OCI-LY7 (cell line): ENCODE data around the gene RXRG. TPM values are rescaled to one million over a fixed set of nuclear protein-coding genes. Genes with fewer than 3 reads are reported as not detected.

Experiments
- BruUV-seq: library from RNA; stranded (reverse); fragments of 400-500 nt; replicated peaks from 2 replicates; lab custom pipeline; 2021; lab: Mats Ljungman, UMichigan
- CTCF ChIA-PET: fragments of 300-600 bp; sonication (Branson Sonifier 250); formaldehyde crosslinking; loops from one replicate; lab custom pipeline; 2022; ENCODE audit warnings: antibody characterized with exemption; ENCODE audit not compliant: unreplicated experiment; lab: Charles Lee
- POLR2A ChIA-PET: fragments of 300-600 bp; sonication (Branson Sonifier 250); formaldehyde crosslinking; loops from one replicate; lab custom pipeline; 2022; ENCODE audit warnings: antibody characterized with exemption; lab: Charles Lee
- DNase-seq: peaks from one replicate; pipeline ENCODE4 v3.0.0-alpha.2; 2015; ENCODE audit warnings: low spot score
- H2AFZ ChIP-seq: fragments of 200-600 bp; sonication (generic), shearing (Covaris generic); 2 replicates; pipeline ENCODE4 v1.6.1; 2014; ENCODE audit warnings: mild to moderate bottlenecking, antibody characterized with exemption, low read length, moderate library complexity
- H3K27ac ChIP-seq: fragments of 200-600 bp; sonication (generic); 2 replicates; pipeline ENCODE4 v1.5.1; 2014; ENCODE audit warnings: mixed run types, low read depth, mild to moderate bottlenecking, moderate library complexity, low read length, inconsistent platforms; ENCODE audit not compliant: poor library complexity, severe bottlenecking
- H3K36me3 ChIP-seq: fragments of 200-600 bp; sonication (generic); 2 replicates; pipeline ENCODE4 v1.6.1; 2014; ENCODE audit warnings: mild to moderate bottlenecking, antibody characterized with exemption, low read length, moderate library complexity, mixed read lengths; ENCODE audit not compliant: insufficient read depth
- H3K4me1 ChIP-seq: fragments of 200-600 bp; sonication (generic); 2 replicates; pipeline ENCODE4 v1.5.1; 2014; ENCODE audit warnings: mild to moderate bottlenecking, low read length; ENCODE audit not compliant: insufficient read depth, poor library complexity, severe bottlenecking
- H3K4me2 ChIP-seq: fragments of 200-600 bp; sonication (generic); 2 replicates; pipeline ENCODE4 v1.6.1; 2014; ENCODE audit warnings: mild to moderate bottlenecking, low read length
- H3K4me3 ChIP-seq: fragments of 200-600 bp; sonication (generic); 2 replicates; pipeline ENCODE4 v1.5.1; 2014; ENCODE audit warnings: mild to moderate bottlenecking, low read depth, low read length; ENCODE audit not compliant: poor library complexity, severe bottlenecking
- H3K79me2 ChIP-seq: fragments of 200-600 bp; sonication (generic); 2 replicates; pipeline ENCODE4 v1.6.1; 2016; ENCODE audit warnings: low read depth, mild to moderate bottlenecking, low read length, moderate library complexity, mixed read lengths; ENCODE audit not compliant: insufficient read depth
- H3K9me2 ChIP-seq: fragments of 200-600 bp; sonication (generic); 2 replicates; pipeline ENCODE4 v1.6.1; 2016; ENCODE audit warnings: mild to moderate bottlenecking, low read length, mixed read lengths; ENCODE audit not compliant: insufficient read depth
- H3K9me3 ChIP-seq: fragments of 200-600 bp; sonication (generic); 2 replicates; pipeline ENCODE4 v1.6.1; 2014; ENCODE audit warnings: mild to moderate bottlenecking, mixed run types, low read length, mixed read lengths
- H4K20me1 ChIP-seq: fragments of 200-600 bp; sonication (generic); 2 replicates; pipeline ENCODE4 v1.6.1; 2014; ENCODE audit warnings: mild to moderate bottlenecking, antibody characterized with exemption, low read length, moderate library complexity, mixed read lengths; ENCODE audit not compliant: insufficient read depth
- EZH2phosphoT487 ChIP-seq: fragments of 200-600 bp; sonication (generic); IDR thresholded peaks from 2 replicates; pipeline ENCODE4 v1.6.1; 2018; ENCODE audit warnings: low read depth, borderline replicate concordance, mild to moderate bottlenecking, mixed run types, antibody characterized with exemption, low read length, moderate library complexity, mixed read lengths
- intact Hi-C: fragments of 100-400 bp; cut with micrococcal nuclease; formaldehyde crosslinking; loops from one replicate; pipeline ENCODE4 v1.10.0; 2022; ENCODE audit not compliant: unreplicated experiment
- total RNA-seq, 2 experiments: library from RNA; depleted of rRNA in 1 of 2; stranded (reverse); fragments of >200 nt in 1 of 2; shearing (Covaris generic) in 1 of 2; gene quantifications; 2 replicates each; pipeline ENCODE4 v1.2.3, GENCODE V29; 2014 to 2022
- TF ChIP-seq, protein P1 (sequence below): fragments of 200-600 bp; sonication (generic); conservative IDR thresholded peaks from 2 replicates; pipeline ENCODE4 v1.5.1; 2014; ENCODE audit warnings: mild to moderate bottlenecking, antibody characterized with exemption, low read length, moderate library complexity, mixed read lengths

The RXRG gene
- total RNA-seq, 2 experiments from 2014 or later, result not detected

DNA sequence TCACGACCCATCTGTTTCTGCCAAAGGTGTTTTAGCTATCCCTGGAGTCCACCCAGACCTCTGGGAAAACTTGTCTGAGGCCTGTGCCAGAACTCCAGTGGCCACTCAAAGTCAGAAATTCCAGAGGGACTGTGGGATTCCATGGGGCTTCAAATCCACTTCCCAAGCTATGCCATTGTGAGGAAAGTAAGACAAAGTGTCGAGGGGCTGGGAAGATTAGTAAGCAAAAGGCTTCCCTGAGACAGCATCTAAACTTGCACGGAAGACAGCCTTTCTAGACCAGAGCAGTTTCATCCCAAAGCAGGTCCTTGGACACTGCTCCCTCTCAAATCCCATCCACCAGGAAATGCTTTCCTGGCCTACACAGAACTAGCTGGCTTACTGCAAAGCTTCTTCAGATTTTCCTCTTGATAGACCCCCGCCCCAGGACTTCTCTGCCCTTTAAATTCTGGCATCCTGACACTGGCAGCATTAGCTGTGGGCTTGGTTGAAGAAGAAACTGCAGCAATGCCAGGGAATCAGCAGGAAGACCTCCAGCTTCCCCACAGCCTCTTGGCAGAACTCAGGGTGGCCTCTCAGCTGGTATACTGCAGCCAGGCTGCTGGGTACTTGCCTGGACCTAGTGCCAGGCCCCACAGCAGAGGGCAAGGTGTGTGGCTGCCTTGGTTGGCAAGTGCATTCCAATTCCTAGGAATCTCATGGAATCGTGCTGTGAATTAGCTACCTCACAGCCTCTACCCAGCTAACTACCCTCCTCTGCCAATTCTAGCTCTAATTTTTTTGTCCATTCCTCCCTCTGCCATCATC, 61.1 kb downstream of the RXRG start:
- Histone ChIP-seq H3K4me1 (no peaks in the 10 kb centered on the region), H3K27ac (no peak overlapping the region), H3K9me3 (no peaks in the 10 kb centered on the region), H3K79me2 (no peaks in the 10 kb centered on the region), H3K36me3 (no peaks in the 10 kb centered on the region), H3K4me3 (no peak overlapping the region), H3K9me2 (no peaks in the 10 kb centered on the region), H2AFZ (no peak overlapping the region), H4K20me1 (no peaks in the 10 kb centered on the region), H3K4me2 (no peak overlapping the region)
- no peak for TF ChIP-seq EZH2phosphoT487
- TF ChIP-seq, protein P1, sequence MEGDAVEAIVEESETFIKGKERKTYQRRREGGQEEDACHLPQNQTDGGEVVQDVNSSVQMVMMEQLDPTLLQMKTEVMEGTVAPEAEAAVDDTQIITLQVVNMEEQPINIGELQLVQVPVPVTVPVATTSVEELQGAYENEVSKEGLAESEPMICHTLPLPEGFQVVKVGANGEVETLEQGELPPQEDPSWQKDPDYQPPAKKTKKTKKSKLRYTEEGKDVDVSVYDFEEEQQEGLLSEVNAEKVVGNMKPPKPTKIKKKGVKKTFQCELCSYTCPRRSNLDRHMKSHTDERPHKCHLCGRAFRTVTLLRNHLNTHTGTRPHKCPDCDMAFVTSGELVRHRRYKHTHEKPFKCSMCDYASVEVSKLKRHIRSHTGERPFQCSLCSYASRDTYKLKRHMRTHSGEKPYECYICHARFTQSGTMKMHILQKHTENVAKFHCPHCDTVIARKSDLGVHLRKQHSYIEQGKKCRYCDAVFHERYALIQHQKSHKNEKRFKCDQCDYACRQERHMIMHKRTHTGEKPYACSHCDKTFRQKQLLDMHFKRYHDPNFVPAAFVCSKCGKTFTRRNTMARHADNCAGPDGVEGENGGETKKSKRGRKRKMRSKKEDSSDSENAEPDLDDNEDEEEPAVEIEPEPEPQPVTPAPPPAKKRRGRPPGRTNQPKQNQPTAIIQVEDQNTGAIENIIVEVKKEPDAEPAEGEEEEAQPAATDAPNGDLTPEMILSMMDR, result no peak
- DNase-seq, result no peak
- CTCF ChIA-PET, result no interaction called here
- POLR2A ChIA-PET, result no interaction called here
- intact Hi-C loops, result no loop called here
- BruUV-seq, result no TSS peak

DNA sequence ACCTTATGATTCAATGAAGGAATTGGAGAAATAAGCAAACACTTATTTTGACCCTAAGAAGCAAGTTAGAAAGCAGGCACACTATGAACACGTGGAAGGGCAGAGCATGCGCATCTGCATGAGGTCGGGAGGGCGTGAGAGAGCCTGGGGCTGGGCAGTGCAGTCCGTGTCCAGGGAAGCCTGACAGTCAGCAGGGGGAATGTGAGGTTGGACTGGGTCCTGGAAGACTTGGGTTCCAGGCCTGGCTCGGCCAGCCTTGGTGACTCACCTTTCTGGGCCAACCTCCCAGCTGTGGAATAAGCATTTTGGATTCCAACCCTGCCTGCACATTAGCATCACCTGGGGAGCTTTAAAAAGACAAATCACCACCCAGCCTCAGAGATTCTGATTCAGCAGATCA, 61.9 kb downstream of the RXRG start:
- no peak for DNase-seq
- Histone ChIP-seq H3K79me2 (no peaks in the 10 kb centered on the region), H3K9me2 (no peaks in the 10 kb centered on the region), H3K4me3 (no peak overlapping the region), H3K4me1 (no peaks in the 10 kb centered on the region), H4K20me1 (no peaks in the 10 kb centered on the region), H3K27ac (no peak overlapping the region), H3K9me3 (no peaks in the 10 kb centered on the region), H2AFZ (no peak overlapping the region), H3K36me3 (no peaks in the 10 kb centered on the region), H3K4me2 (no peak overlapping the region)
- TF ChIP-seq, protein P1, result no peak
- TF ChIP-seq EZH2phosphoT487, result no peak
- BruUV-seq, result no TSS peak
- ChIA-PET POLR2A (no interaction called here), CTCF (no interaction called here)
- intact Hi-C loops, result no loop called here
